Panc1 (cell line): ENCODE data around the gene GJB1. TPM values are rescaled to one million over a fixed set of nuclear protein-coding genes. Genes with fewer than 3 reads are reported as not detected.
"Not testable (repeated sequence)": the region's sequence is repeated elsewhere in the genome, so short reads cannot be mapped to it uniquely, and the experiment has no call there.

Source experiments
- ATAC-seq: fragments of 200-7000 bp; cut with Tn5 transposase; 2 replicates; pipeline ENCODE4 v1.9.1; 2020; ENCODE audit warnings: mild to moderate bottlenecking, moderate library complexity
- BruUV-seq: library from RNA; stranded (reverse); fragments of 400-500 nt; replicated peaks from 2 replicates; lab custom pipeline; 2021; lab: Mats Ljungman, UMichigan
- CTCF ChIA-PET: fragments of 300-600 bp; sonication (Branson Sonifier 250); formaldehyde crosslinking; loops from one replicate; lab custom pipeline; 2022; ENCODE audit warnings: antibody characterized with exemption; lab: Charles Lee
- POLR2A ChIA-PET: fragments of 300-600 bp; sonication (Branson Sonifier 250); formaldehyde crosslinking; loops from one replicate; lab custom pipeline; 2022; ENCODE audit warnings: antibody characterized with exemption; lab: Charles Lee
- DNase-seq: peaks from one replicate; pipeline ENCODE4 v3.0.0-alpha.2; 2010; ENCODE audit warnings: low read depth, low spot score
- H3K27ac ChIP-seq: 2 replicates; pipeline ENCODE4 v1.5.1; 2011; ENCODE audit warnings: mild to moderate bottlenecking, low read length, inconsistent platforms
- H3K27me3 ChIP-seq: fragments of 200-500 bp; sonication (Bioruptor generic); 2 replicates; pipeline ENCODE4 v1.6.0; 2014; ENCODE audit warnings: low read length, inconsistent platforms; ENCODE audit not compliant: control insufficient read depth, insufficient read depth
- H3K36me3 ChIP-seq: fragments of 200-500 bp; sonication (Bioruptor generic); 2 replicates; pipeline ENCODE4 v1.5.1; 2014; ENCODE audit warnings: inconsistent platforms, mild to moderate bottlenecking, low read length, moderate library complexity; ENCODE audit not compliant: control insufficient read depth, insufficient read depth
- H3K4me1 ChIP-seq: 2 replicates; pipeline ENCODE4 v1.5.1; 2011; ENCODE audit warnings: inconsistent platforms, mild to moderate bottlenecking, low read length, moderate library complexity; ENCODE audit not compliant: control insufficient read depth, insufficient read depth
- H3K4me3 ChIP-seq, 2 experiments: 2 replicates each; pipeline ENCODE4 v1.5.1; 2011 to 2012; ENCODE audit warnings: low read depth in 2 of 2, low read length in 2 of 2, mild to moderate bottlenecking in 2 of 2, inconsistent platforms in 1 of 2, moderate library complexity in 1 of 2
- H3K9me3 ChIP-seq: fragments of 200-500 bp; sonication (Bioruptor generic); 2 replicates; pipeline ENCODE4 v1.5.1; 2014; ENCODE audit warnings: low read depth, mild to moderate bottlenecking, inconsistent platforms, low read length, moderate library complexity; ENCODE audit not compliant: control insufficient read depth, insufficient read depth
- POLR2AphosphoS5 ChIP-seq: IDR thresholded peaks from 2 replicates; pipeline ENCODE4 v1.6.1; 2012; ENCODE audit warnings: mild to moderate bottlenecking, low read depth, low read length, moderate library complexity
- SIN3A ChIP-seq: IDR thresholded peaks from 2 replicates; pipeline ENCODE4 v1.6.1; 2012; ENCODE audit warnings: low read depth, mild to moderate bottlenecking, low read length, moderate library complexity, borderline replicate concordance; ENCODE audit not compliant: insufficient read depth
- TCF7L2 ChIP-seq: IDR thresholded peaks from 2 replicates; pipeline ENCODE4 v1.6.1; 2011; ENCODE audit warnings: mild to moderate bottlenecking, low read depth, low read length, inconsistent platforms
- in situ Hi-C: cut with HindIII; loops from 2 replicates; pipeline ENCODE4 v1.10.0; 2016; ENCODE audit warnings: low sequenced_read_pairs, low pct_unique_long_range_greater_than_20kb
- intact Hi-C: fragments of 100-400 bp; cut with micrococcal nuclease; formaldehyde crosslinking; loops from one replicate; pipeline ENCODE4 v1.10.0; 2022; ENCODE audit not compliant: unreplicated experiment
- total RNA-seq: library from RNA; stranded (reverse); gene quantifications from one replicate; pipeline ENCODE4 v1.2.1, GENCODE V29; 2021; ENCODE audit not compliant: unreplicated experiment
- TF ChIP-seq, protein P1 (sequence below), 2 experiments: IDR thresholded peaks; 2 replicates each; pipeline ENCODE4 v1.6.1; 2011 to 2012; ENCODE audit warnings: low read depth in 2 of 2, control low read depth in 1 of 2, low read length in 1 of 2, mild to moderate bottlenecking in 1 of 2, moderate library complexity in 1 of 2; ENCODE audit not compliant: insufficient read depth in 1 of 2
- TF ChIP-seq, protein P2 (sequence below): fragments of 450-650 bp; IDR thresholded peaks from 2 replicates; pipeline ENCODE4 v1.5.1; 2017; ENCODE audit warnings: mild to moderate bottlenecking

The GJB1 gene
- total RNA-seq, 1 experiment from 2014 or later, result 0.28 TPM

DNA sequence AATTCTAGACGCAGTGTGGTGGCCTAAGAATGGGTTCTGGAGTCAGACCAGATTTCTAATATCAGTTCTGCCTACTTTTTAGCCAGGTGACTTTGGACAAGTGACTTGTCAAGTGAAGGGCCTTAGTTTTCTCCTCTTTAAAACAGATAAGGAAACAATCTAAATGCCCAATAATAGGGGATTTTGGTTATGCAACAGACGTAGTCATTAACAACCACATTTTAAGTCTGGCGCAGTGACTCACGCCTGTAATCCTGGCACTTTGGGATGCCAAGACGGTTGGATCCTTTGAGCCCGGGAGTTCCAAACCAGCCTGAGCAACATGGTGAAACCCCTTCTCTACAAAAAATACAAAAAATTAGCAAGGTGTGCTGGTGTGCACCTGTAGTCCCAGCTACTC, 33.0 kb downstream of the GJB1 start:
- intact Hi-C loops, result no loop called here
- ChIA-PET POLR2A (interaction anchor here (0.7 kb wide), 1 partner anchor 29 kb away, joined by 3 read pairs; no protein-coding TSS in a partner anchor), CTCF (no interaction called here)

DNA sequence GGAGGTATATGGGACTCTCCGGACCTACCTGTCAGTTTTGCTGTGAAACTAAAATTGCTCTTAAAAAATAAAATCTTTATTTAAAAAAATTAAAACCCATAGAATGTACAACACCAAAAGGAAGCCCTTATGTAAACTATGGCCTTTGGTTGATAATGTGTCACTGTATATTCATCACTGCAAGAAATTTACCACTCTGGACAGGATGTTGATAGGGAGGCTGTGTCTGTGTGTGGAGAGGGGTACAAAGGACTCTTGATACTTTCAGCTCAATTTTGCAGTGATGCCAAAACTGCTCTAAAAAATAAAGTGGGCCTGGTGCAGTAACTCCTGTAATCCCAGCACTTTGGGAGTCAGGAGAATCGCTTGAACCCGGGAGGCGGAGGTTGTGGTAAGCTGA, 33.8 kb downstream of the GJB1 start:
- ATAC-seq, result no peak
- in situ Hi-C loops, result no loop called here
- ChIA-PET CTCF (no interaction called here), POLR2A (interaction anchor here (0.8 kb wide), 1 partner anchor 27 kb away, joined by 6 read pairs; the partner anchor contains the start of gene NONO)
- H3K27ac ChIP-seq, result 0 out of 2 replicates have a peak overlapping the region, but pooled peaks have one; percentile 0
- intact Hi-C loops, result no loop called here
- H3K4me1 ChIP-seq, result peaks cover 20% of the 10 kb centered on the region
- no peaks in the 10 kb centered on the region for H3K9me3 ChIP-seq
- no peaks in the 10 kb centered on the region for H3K36me3 ChIP-seq
- no peak overlapping the region for H3K4me3 ChIP-seq
- no peak for DNase-seq
- TF ChIP-seq POLR2AphosphoS5, result no peak
- TF ChIP-seq, protein P1, sequence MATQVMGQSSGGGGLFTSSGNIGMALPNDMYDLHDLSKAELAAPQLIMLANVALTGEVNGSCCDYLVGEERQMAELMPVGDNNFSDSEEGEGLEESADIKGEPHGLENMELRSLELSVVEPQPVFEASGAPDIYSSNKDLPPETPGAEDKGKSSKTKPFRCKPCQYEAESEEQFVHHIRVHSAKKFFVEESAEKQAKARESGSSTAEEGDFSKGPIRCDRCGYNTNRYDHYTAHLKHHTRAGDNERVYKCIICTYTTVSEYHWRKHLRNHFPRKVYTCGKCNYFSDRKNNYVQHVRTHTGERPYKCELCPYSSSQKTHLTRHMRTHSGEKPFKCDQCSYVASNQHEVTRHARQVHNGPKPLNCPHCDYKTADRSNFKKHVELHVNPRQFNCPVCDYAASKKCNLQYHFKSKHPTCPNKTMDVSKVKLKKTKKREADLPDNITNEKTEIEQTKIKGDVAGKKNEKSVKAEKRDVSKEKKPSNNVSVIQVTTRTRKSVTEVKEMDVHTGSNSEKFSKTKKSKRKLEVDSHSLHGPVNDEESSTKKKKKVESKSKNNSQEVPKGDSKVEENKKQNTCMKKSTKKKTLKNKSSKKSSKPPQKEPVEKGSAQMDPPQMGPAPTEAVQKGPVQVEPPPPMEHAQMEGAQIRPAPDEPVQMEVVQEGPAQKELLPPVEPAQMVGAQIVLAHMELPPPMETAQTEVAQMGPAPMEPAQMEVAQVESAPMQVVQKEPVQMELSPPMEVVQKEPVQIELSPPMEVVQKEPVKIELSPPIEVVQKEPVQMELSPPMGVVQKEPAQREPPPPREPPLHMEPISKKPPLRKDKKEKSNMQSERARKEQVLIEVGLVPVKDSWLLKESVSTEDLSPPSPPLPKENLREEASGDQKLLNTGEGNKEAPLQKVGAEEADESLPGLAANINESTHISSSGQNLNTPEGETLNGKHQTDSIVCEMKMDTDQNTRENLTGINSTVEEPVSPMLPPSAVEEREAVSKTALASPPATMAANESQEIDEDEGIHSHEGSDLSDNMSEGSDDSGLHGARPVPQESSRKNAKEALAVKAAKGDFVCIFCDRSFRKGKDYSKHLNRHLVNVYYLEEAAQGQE (IDR thresholded peaks at IDR 0.05; ENCODE audit: insufficient read depth in 1 of 2, low read depth in 2 of 2, low read length in 1 of 2), result no peak
- no peak for TF ChIP-seq TCF7L2
- no peak for TF ChIP-seq SIN3A
- TF ChIP-seq, protein P2, sequence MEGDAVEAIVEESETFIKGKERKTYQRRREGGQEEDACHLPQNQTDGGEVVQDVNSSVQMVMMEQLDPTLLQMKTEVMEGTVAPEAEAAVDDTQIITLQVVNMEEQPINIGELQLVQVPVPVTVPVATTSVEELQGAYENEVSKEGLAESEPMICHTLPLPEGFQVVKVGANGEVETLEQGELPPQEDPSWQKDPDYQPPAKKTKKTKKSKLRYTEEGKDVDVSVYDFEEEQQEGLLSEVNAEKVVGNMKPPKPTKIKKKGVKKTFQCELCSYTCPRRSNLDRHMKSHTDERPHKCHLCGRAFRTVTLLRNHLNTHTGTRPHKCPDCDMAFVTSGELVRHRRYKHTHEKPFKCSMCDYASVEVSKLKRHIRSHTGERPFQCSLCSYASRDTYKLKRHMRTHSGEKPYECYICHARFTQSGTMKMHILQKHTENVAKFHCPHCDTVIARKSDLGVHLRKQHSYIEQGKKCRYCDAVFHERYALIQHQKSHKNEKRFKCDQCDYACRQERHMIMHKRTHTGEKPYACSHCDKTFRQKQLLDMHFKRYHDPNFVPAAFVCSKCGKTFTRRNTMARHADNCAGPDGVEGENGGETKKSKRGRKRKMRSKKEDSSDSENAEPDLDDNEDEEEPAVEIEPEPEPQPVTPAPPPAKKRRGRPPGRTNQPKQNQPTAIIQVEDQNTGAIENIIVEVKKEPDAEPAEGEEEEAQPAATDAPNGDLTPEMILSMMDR, result no peak
- no TSS peak for BruUV-seq
- H3K27me3 ChIP-seq, result no peaks in the 10 kb centered on the region

More for the DNA sequence above, 33.0 kb downstream of the GJB1 start:
- DNase-seq, result no peak
- no peaks in the 10 kb centered on the region for H3K27me3 ChIP-seq
- in situ Hi-C loops, result no loop called here
- BruUV-seq, result no TSS peak
- H3K4me3 ChIP-seq, result no peak overlapping the region
- H3K27ac ChIP-seq, result peak overlapping the region; percentile 82
- no peak for ATAC-seq
- H3K36me3 ChIP-seq, result no peaks in the 10 kb centered on the region
- peaks cover 20% of the 10 kb centered on the region for H3K4me1 ChIP-seq
- no peaks in the 10 kb centered on the region for H3K9me3 ChIP-seq
- TF ChIP-seq, protein P1 (IDR thresholded peaks at IDR 0.05; ENCODE audit: insufficient read depth in 1 of 2, low read depth in 2 of 2, low read length in 1 of 2), result no peak
- TF ChIP-seq POLR2AphosphoS5, result no peak

DNA sequence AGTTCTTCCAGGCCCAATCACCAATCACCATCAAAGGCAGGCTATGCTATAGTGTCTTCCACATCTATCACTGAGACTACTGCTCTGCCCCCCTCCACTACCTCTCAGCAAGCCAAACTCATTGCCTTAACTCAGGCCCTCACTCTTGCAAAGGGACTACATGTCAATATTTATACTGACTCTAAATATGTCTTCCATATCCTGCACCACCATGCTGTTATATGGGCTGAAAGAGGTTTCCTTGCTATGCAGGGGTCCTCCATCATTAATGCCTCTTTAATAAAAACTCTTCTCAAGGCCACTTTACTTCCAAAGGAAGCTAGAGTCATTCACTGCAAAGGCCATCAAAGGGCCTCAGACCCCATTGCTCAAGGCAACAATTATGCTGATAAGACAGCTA, 45.6 kb downstream of the GJB1 start:
- H3K4me3 ChIP-seq, intact Hi-C loops, POLR2A ChIA-PET, DNase-seq, H3K9me3 ChIP-seq, H3K27me3 ChIP-seq, CTCF ChIA-PET, BruUV-seq, H3K4me1 ChIP-seq, H3K36me3 ChIP-seq, ATAC-seq, H3K27ac ChIP-seq, in situ Hi-C loops: not testable (repeated sequence)
